ENCODE data around the gene IL18BP. TPM values are rescaled to one million over a fixed set of nuclear protein-coding genes. Genes with fewer than 3 reads are reported as not detected.

Gene IL18BP
- total and polyA plus RNA-seq, 2 donors (not counting 3 experiments of a cell fraction or from before 2014, with no cell fraction given), result 12.9 to 20.1 TPM

DNA sequence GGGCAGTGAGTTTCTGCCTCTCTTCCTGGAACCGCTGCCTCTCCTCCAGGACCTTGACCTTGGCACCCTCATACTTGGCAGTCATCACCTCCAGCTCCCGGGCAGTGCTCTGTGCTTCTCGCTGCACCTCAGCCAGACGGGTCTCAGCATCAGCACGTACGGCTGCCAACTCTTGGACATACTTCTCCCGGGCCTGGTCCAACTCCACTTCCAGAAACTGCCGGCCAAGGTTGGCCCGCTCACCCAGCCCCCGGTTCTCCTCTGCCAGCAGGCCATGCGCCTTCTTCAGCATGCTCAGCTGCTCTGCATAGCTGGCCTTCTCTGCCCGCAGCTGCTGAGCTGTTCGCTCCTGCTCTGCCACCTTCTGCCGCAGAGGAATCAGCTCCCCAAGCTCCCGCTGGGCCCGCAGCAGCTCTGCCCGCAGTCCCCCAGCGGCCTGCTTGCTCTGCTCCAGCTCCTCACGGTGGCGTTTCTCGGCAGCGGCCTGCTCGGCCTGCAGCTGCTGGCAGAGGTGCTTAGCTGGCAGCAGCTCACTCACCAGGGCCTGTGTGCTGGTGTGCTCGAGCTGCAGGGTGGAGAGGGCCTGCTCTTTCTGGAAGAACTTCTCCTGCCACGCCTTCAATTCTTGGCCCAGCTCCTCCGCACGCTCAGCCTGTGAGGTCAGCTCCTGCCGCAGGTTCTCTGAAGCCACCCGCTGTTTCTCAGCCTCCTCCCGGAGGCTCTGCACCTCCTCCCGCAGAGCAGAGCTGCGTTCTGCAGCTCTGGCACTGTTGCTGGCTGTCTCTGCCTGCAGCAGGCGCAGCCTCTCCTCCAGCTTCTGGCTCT is 14.4 kb downstream of the IL18BP start:
- H3K27ac ChIP-seq (ENCODE audit: insufficient read depth, low read depth, low read length), result no peak overlapping the region
- no peaks in the 10 kb centered on the region for H3K79me2 ChIP-seq (ENCODE audit: control insufficient read depth, insufficient read depth, low read length)
- no peaks in the 10 kb centered on the region for H3K27me3 ChIP-seq (ENCODE audit: control insufficient read depth in 2 of 2, insufficient read depth in 2 of 2, low read length in 2 of 2)
- no peaks in the 10 kb centered on the region for H3K9me3 ChIP-seq (replicated peaks; ENCODE audit: control insufficient read depth, insufficient read depth, low read length)
- H2AFZ ChIP-seq (ENCODE audit: low read depth, low read length), result no peak overlapping the region
- H3K4me2 ChIP-seq (ENCODE audit: insufficient read depth, low read length), result no peak overlapping the region
- ChIA-PET CTCF (interaction anchor here (0.9 to 5.9 kb wide), 7 partner anchors 9 to 418 kb away, joined by 3 to 43 read pairs (median 6); no protein-coding TSS in a partner anchor), POLR2A (no interaction called here)
- H3K9me1 ChIP-seq (replicated peaks; ENCODE audit: control insufficient read depth, extremely low read depth, insufficient read depth, low read length), result no peaks in the 10 kb centered on the region
- peaks cover 30 to 90% of the 10 kb centered on the region in 2 experiments for H3K36me3 ChIP-seq (ENCODE audit: control insufficient read depth in 2 of 2, extremely low read depth in 1 of 2, insufficient read depth in 2 of 2, low read length in 2 of 2)
- no TSS peak for BruUV-seq (replicated peaks)
- H4K20me1 ChIP-seq (replicated peaks; ENCODE audit: control insufficient read depth, extremely low read depth, insufficient read depth, low read length), result no peaks in the 10 kb centered on the region
- no peak for TF ChIP-seq MAX (IDR thresholded peaks at IDR 0.05; ENCODE audit: insufficient read depth, insufficient read length)
- peak; percentile 1 for TF ChIP-seq POLR2AphosphoS5 (IDR thresholded peaks at IDR 0.05; ENCODE audit: insufficient read depth, low read depth, low read length)
- no peaks in the 10 kb centered on the region for H3K4me1 ChIP-seq (ENCODE audit: control insufficient read depth, extremely low read depth, insufficient read depth, low read length)
- no peak for FAIRE-seq
- no peak for DNase-seq (ENCODE audit: low read depth, low spot score)
- H3K9ac ChIP-seq (replicated peaks; ENCODE audit: extremely low read depth, insufficient read depth, low read length), result no peak overlapping the region
- intact Hi-C loops (cut with micrococcal nuclease), result no loop called here
- dilution Hi-C loops (cut with MboI; ENCODE audit: extremely low pct_ligation_motif_present, low sequenced_read_pairs), result no loop called here
- no peak overlapping the region for H3K4me3 ChIP-seq (replicated peaks in 1 of 3; ENCODE audit: insufficient read depth in 1 of 3, low read depth in 1 of 3, low read length in 3 of 3)

DNA sequence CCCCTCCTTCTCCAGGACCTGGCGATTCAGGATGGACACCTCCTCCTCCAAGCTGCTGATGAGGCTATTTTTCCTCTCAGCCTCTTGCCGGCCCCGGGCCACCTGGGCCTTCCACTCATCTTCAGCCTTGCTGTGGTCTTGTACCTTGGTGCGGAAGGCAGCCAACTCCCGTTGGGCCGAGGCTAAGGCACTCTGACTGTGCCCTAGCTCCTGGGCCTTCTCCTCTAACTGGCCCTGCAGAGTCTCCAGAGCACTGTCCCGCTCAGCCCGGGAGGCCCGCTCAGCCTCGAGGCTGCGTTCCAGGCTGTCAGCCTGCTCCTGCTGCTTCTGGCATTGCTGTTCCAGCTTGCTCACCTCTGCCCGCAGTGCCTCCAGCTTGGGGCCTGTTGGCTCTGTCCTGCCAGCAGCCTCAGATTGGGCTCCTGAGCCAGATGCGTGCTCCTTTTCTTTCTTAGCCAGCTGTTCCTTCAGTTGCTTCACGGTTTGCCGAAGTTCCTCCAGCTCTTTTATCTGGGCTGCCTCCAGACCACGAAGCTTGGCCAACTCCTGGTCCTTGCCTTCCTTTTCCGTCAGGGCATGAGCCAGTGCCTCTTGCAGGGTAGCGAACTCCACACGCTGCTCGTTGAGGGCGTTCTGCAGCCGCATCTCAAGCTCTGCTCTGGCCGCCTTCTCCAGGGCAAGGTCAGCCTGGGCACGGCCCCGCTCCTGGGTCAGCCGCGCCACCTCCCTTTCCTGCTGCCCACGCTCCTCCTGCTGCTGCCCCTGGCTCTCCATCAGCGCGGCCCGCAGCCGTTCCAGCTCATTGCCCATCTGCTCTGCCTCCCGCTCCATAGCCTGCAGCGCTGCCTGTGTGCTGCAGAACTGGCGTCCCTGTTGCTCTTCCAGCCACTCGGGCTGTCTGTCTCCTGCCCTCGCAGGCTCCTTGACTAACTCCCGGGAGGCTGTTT is 15.3 kb downstream of the IL18BP start:
- ChIA-PET POLR2A (no interaction called here), CTCF (interaction anchor here (0.9 to 5.9 kb wide), 7 partner anchors 8 to 417 kb away, joined by 3 to 43 read pairs (median 6); no protein-coding TSS in a partner anchor)
- no TSS peak for BruUV-seq (replicated peaks)
- Histone ChIP-seq H3K27me3 (ENCODE audit: control insufficient read depth in 2 of 2, insufficient read depth in 2 of 2, low read length in 2 of 2) (no peaks in the 10 kb centered on the region), H3K9ac (replicated peaks; ENCODE audit: extremely low read depth, insufficient read depth, low read length) (no peak overlapping the region), H3K36me3 (ENCODE audit: control insufficient read depth in 2 of 2, extremely low read depth in 1 of 2, insufficient read depth in 2 of 2, low read length in 2 of 2) (peaks cover 38 to 95% of the 10 kb centered on the region in 2 experiments), H3K9me3 (replicated peaks; ENCODE audit: control insufficient read depth, insufficient read depth, low read length) (no peaks in the 10 kb centered on the region), H3K4me1 (ENCODE audit: control insufficient read depth, extremely low read depth, insufficient read depth, low read length) (no peaks in the 10 kb centered on the region), H4K20me1 (replicated peaks; ENCODE audit: control insufficient read depth, extremely low read depth, insufficient read depth, low read length) (no peaks in the 10 kb centered on the region), H3K4me3 (replicated peaks in 1 of 3; ENCODE audit: insufficient read depth in 1 of 3, low read depth in 1 of 3, low read length in 3 of 3) (no peak overlapping the region), H3K27ac (ENCODE audit: insufficient read depth, low read depth, low read length) (no peak overlapping the region), H3K79me2 (ENCODE audit: control insufficient read depth, insufficient read depth, low read length) (no peaks in the 10 kb centered on the region), H3K9me1 (replicated peaks; ENCODE audit: control insufficient read depth, extremely low read depth, insufficient read depth, low read length) (no peaks in the 10 kb centered on the region), H2AFZ (ENCODE audit: low read depth, low read length) (no peak overlapping the region), H3K4me2 (ENCODE audit: insufficient read depth, low read length) (no peak overlapping the region)
- dilution Hi-C loops (cut with MboI; ENCODE audit: extremely low pct_ligation_motif_present, low sequenced_read_pairs), result no loop called here
- peak; percentile 16 for TF ChIP-seq POLR2A (IDR thresholded peaks at IDR 0.05; ENCODE audit: low read depth, low read length)
- TF ChIP-seq GATA2 (IDR thresholded peaks at IDR 0.05; ENCODE audit: insufficient read depth, insufficient read length, low read depth, low read length), result no peak
- no peak for TF ChIP-seq MAX (IDR thresholded peaks at IDR 0.05; ENCODE audit: insufficient read depth, insufficient read length)
- DNase-seq (ENCODE audit: low read depth, low spot score) (no peak), FAIRE-seq (no peak)
- intact Hi-C loops (cut with micrococcal nuclease), result no loop called here
